Mesothelial cell of epicardium (in vitro differentiated cells): ENCODE results near the gene MAP2K1. TPM values are rescaled to one million over a fixed set of nuclear protein-coding genes. Genes with fewer than 3 reads are reported as not detected.
"Not testable (repeated sequence)": the region's sequence is repeated elsewhere in the genome, so short reads cannot be mapped to it uniquely, and the experiment has no call there.

ENCODE experiments used
- DNase-seq, 2 experiments: peaks; one replicate each; pipeline ENCODE4 v3.0.0; 2021; ENCODE audit warnings: low spot score in 2 of 2; ENCODE audit not compliant: unreplicated experiment in 2 of 2
- H3K27ac Mint-ChIP-seq: 2 replicates; pipeline ENCODE4 v1.8.0; 2021; ENCODE audit warnings: mixed read lengths
- H3K27me3 Mint-ChIP-seq: 2 replicates; pipeline ENCODE4 v1.8.0; 2021; ENCODE audit warnings: low read depth, mixed read lengths
- H3K36me3 Mint-ChIP-seq: 2 replicates; pipeline ENCODE4 v1.8.0; 2021; ENCODE audit warnings: mixed read lengths
- H3K4me1 Mint-ChIP-seq: 2 replicates; pipeline ENCODE4 v1.8.0; 2021; ENCODE audit warnings: mixed read lengths
- H3K4me3 Mint-ChIP-seq: 2 replicates; pipeline ENCODE4 v1.8.0; 2021; ENCODE audit warnings: mild to moderate bottlenecking, moderate library complexity, mixed read lengths
- H3K9me3 Mint-ChIP-seq: 2 replicates; pipeline ENCODE4 v1.8.0; 2021; ENCODE audit warnings: mixed read lengths
- total RNA-seq: library from RNA; stranded (reverse); gene quantifications from 3 replicates; pipeline ENCODE4 v1.2.1, GENCODE V29; 2021
- TF ChIP-seq, protein P1 (sequence below): fragments of 200-600 bp; sonication (generic); IDR thresholded peaks from one replicate; pipeline ENCODE4 v1.5.0; 2021; ENCODE audit warnings: antibody characterized with exemption; ENCODE audit not compliant: unreplicated experiment

Gene MAP2K1
- total RNA-seq, 1 donor from 2014 or later, result 27.6 TPM

DNA sequence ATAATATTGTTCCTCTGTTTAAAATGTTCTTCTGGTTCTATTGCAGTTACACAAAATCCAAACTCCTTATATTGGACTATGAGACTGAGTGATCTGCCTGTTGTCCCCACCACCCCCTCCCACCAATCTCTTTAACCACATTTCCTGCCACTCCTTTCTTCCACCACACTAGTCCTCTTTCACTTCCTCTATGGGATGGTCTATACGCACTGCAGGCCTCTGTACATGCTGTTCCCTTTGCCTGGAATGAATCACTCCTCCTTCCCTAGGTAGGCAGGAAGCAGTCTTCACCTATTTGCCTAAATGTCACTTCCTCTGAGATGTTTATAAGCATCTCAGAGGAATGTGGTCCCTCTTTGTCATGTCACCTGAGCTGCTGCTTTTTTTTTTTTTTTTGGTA, 4.0 kb downstream of the MAP2K1 start:
- TF ChIP-seq, protein P1, sequence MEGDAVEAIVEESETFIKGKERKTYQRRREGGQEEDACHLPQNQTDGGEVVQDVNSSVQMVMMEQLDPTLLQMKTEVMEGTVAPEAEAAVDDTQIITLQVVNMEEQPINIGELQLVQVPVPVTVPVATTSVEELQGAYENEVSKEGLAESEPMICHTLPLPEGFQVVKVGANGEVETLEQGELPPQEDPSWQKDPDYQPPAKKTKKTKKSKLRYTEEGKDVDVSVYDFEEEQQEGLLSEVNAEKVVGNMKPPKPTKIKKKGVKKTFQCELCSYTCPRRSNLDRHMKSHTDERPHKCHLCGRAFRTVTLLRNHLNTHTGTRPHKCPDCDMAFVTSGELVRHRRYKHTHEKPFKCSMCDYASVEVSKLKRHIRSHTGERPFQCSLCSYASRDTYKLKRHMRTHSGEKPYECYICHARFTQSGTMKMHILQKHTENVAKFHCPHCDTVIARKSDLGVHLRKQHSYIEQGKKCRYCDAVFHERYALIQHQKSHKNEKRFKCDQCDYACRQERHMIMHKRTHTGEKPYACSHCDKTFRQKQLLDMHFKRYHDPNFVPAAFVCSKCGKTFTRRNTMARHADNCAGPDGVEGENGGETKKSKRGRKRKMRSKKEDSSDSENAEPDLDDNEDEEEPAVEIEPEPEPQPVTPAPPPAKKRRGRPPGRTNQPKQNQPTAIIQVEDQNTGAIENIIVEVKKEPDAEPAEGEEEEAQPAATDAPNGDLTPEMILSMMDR, result no peak
- Mint-ChIP-seq H3K9me3 (no peaks in the 10 kb centered on the region), H3K27ac (no peak overlapping the region), H3K4me3 (no peak overlapping the region), H3K4me1 (peaks cover 23% of the 10 kb centered on the region), H3K27me3 (no peaks in the 10 kb centered on the region), H3K36me3 (peaks cover 2% of the 10 kb centered on the region)
- DNase-seq, result no peak

DNA sequence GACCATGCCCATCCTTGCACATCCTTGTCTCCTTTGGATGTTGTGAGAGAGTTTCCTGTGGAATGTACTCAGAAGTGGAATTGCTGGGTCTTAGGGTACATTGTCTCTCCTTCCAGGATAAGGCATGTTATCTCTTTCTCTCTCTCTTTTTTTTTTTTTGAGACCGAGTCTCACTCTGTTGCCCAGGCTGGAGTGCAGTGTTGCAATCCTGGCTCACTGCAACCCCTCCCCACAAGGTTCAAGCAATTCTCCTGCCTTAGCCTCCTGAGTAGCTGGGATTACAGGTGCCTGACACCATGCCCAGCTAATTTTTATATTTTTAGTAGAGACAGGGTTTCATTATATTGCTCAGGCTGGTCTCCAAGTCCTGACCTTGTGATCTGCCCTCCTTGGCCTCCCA, 6.3 kb downstream of the MAP2K1 start:
- not testable (repeated sequence) for H3K27ac Mint-ChIP-seq, H3K4me3 Mint-ChIP-seq, H3K9me3 Mint-ChIP-seq, H3K27me3 Mint-ChIP-seq, DNase-seq, H3K36me3 Mint-ChIP-seq
- peaks cover 11% of the 10 kb centered on the region for H3K4me1 Mint-ChIP-seq

DNA sequence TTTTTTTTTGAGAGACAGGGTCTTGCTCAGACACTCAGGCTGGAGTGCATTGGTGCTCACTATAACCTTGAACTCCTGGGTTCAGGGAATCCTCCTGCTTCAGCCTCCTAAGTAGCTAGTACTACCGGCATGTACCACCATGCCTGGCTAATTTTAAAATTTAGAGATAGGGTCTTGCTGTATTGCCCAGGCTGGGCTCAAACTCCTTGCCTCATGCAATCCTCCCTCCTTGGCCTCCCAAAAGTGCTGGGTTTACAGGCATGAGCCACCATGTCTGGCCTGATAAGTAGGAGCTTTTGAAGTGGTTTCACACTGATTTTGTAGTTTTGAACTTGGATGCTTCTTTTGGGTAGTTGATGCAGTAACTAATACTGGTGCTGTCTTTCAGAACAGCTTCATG, 7.8 kb downstream of the MAP2K1 start:
- Mint-ChIP-seq H3K27me3 (no peaks in the 10 kb centered on the region), H3K4me1 (peaks cover 4% of the 10 kb centered on the region), H3K9me3 (no peaks in the 10 kb centered on the region), H3K27ac (no peak overlapping the region), H3K36me3 (peaks cover 2% of the 10 kb centered on the region), H3K4me3 (no peak overlapping the region)
- no peak for DNase-seq
- TF ChIP-seq, protein P1, result no peak

DNA sequence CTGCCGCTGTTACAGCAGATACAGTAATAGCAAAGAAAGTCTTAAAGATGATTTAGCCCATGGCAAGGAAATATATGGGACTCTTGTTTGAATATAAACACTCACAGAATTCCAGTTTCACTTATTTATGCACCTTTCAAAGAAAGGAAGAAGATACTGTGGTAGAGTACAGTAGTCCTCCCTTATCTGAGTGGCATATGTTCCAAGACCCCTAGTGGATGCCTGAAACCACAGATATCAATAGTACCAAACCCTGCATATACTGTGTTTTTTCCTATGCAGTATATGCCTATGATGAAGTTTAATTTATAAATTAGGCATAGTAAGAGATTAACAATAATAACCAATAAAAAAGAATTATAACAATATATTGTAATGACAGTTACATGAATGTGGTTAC, 8.2 kb downstream of the MAP2K1 start:
- Mint-ChIP-seq H3K4me3 (no peak overlapping the region), H3K4me1 (peaks cover 4% of the 10 kb centered on the region), H3K27me3 (no peaks in the 10 kb centered on the region), H3K27ac (no peak overlapping the region), H3K9me3 (no peaks in the 10 kb centered on the region), H3K36me3 (peaks cover 2% of the 10 kb centered on the region)
- DNase-seq, result no peak
- TF ChIP-seq, protein P1, result no peak

DNA sequence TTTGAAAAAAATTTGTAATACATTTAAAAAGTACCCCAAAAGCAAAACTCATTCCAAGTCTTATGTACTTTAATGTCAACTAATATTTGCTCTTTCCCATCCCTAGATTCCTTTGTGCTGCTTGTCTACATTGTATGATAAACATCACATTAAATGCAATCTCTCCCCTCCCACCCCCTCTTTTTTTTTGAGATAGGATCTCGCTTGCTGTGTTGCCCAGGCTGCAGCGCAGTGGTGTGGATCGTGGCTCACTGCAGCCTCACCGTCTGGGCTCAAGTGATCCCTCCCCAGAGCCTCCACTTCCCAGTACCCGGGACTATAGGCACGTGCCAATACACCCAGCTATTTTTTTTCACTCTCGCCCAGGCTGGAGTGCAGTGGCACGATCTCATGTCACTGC, 12.6 kb downstream of the MAP2K1 start:
- peaks cover 2% of the 10 kb centered on the region for H3K36me3 Mint-ChIP-seq

DNA sequence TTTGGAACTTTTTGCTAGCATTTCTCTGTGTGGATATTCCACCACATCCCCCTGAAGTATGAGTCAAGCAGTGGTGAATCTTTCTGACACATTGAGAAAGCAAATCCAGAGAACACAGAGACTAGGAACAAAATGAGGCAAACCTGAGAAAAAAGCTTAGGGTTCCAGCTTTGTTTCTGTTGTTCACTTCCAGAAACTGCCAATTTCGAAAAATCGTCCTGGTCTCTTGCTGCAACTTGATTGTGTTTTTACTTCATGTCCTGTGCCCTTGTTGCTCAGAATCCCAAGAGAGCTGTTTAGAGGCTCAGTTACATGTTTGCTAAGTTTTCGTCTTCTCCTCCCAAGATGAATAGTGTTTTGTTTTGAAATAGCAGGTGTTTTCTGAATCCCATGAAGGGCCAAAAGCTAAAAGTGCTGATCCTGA, 13.7 kb downstream of the MAP2K1 start:
- H3K4me3 Mint-ChIP-seq, result no peak overlapping the region
- TF ChIP-seq, protein P1, result no peak

More for the DNA sequence above, 12.6 kb downstream of the MAP2K1 start:
- no peak for DNase-seq
- H3K27ac Mint-ChIP-seq, result no peak overlapping the region
- TF ChIP-seq, protein P1, result no peak
- H3K4me1 Mint-ChIP-seq, result no peaks in the 10 kb centered on the region
- no peaks in the 10 kb centered on the region for H3K9me3 Mint-ChIP-seq
- H3K4me3 Mint-ChIP-seq, result no peak overlapping the region
- no peaks in the 10 kb centered on the region for H3K27me3 Mint-ChIP-seq

More for the DNA sequence above, 13.7 kb downstream of the MAP2K1 start:
- no peak overlapping the region for H3K27ac Mint-ChIP-seq
- no peak for DNase-seq
- no peaks in the 10 kb centered on the region for H3K27me3 Mint-ChIP-seq
- peaks cover 7% of the 10 kb centered on the region for H3K4me1 Mint-ChIP-seq
- H3K9me3 Mint-ChIP-seq, result no peaks in the 10 kb centered on the region
- H3K36me3 Mint-ChIP-seq, result peaks cover 2% of the 10 kb centered on the region
